ENCODE data around the gene CHRNG.

Gene CHRNG

DNA sequence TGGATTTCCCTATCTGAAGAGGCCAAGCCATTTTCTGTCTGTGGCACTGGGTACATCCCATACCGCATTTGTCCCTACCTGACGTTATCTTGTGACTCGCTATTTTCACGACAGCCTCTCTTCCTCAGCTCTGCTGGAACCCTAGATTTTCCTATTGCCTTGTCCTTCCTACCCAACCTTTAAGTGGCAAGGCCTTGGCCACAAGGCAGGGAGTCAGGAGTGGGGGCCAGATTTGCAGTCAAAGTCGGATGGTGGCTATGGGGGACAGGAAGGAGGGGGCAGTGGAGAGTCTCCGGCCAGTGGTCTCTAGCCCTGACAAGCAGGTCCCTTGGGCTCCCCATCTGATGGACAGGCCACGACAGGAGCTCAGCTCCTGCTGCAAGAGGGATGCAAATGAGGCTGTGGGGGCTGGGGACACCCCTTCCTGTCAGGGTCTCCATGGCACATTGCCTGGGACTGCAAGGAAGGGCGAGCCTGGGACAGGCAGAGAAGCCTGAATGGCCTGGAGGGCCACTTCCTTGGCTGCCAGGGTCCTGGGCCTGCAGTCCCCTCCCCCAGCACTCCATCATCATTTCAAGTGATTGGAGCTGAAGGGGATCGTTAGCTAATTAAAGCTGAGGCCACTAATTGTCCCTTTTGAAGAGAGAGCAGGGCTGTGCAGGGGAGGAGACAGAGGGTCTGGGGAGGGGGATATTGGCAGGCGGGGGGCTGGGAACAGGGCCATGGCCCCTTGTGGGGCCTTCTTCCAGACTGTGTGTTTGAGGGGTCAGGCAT is 45.6 kb upstream of the CHRNG start:
- TF ChIP-seq ZBTB7A (IDR thresholded peaks at IDR 0.05; ENCODE audit: low read depth) (no peak), NFIC (IDR thresholded peaks at IDR 0.05) (no peak), TEAD4 (IDR thresholded peaks at IDR 0.05) (no peak), FOXM1 (IDR thresholded peaks at IDR 0.05; ENCODE audit: borderline replicate concordance, low read depth) (no peak), TCF12 (IDR thresholded peaks at IDR 0.05; ENCODE audit: low read depth) (no peak), YY1 (IDR thresholded peaks at IDR 0.05; ENCODE audit: low read depth) (no peak), EP300 (IDR thresholded peaks at IDR 0.05; ENCODE audit: borderline replicate concordance) (no peak), MAX (IDR thresholded peaks at IDR 0.05) (no peak), EGR1 (IDR thresholded peaks at IDR 0.05) (no peak), CEBPB (IDR thresholded peaks at IDR 0.05) (no peak), CREB1 (IDR thresholded peaks at IDR 0.05; ENCODE audit: low read depth) (no peak), TAF1 (IDR thresholded peaks at IDR 0.05; ENCODE audit: low read depth) (no peak), RAD21 (IDR thresholded peaks at IDR 0.05; ENCODE audit: low read depth) (no peak)
- TF ChIP-seq, protein P1, sequence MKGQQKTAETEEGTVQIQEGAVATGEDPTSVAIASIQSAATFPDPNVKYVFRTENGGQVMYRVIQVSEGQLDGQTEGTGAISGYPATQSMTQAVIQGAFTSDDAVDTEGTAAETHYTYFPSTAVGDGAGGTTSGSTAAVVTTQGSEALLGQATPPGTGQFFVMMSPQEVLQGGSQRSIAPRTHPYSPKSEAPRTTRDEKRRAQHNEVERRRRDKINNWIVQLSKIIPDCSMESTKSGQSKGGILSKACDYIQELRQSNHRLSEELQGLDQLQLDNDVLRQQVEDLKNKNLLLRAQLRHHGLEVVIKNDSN (IDR thresholded peaks at IDR 0.05), result no peak
- TF ChIP-seq, protein P2, sequence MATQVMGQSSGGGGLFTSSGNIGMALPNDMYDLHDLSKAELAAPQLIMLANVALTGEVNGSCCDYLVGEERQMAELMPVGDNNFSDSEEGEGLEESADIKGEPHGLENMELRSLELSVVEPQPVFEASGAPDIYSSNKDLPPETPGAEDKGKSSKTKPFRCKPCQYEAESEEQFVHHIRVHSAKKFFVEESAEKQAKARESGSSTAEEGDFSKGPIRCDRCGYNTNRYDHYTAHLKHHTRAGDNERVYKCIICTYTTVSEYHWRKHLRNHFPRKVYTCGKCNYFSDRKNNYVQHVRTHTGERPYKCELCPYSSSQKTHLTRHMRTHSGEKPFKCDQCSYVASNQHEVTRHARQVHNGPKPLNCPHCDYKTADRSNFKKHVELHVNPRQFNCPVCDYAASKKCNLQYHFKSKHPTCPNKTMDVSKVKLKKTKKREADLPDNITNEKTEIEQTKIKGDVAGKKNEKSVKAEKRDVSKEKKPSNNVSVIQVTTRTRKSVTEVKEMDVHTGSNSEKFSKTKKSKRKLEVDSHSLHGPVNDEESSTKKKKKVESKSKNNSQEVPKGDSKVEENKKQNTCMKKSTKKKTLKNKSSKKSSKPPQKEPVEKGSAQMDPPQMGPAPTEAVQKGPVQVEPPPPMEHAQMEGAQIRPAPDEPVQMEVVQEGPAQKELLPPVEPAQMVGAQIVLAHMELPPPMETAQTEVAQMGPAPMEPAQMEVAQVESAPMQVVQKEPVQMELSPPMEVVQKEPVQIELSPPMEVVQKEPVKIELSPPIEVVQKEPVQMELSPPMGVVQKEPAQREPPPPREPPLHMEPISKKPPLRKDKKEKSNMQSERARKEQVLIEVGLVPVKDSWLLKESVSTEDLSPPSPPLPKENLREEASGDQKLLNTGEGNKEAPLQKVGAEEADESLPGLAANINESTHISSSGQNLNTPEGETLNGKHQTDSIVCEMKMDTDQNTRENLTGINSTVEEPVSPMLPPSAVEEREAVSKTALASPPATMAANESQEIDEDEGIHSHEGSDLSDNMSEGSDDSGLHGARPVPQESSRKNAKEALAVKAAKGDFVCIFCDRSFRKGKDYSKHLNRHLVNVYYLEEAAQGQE (IDR thresholded peaks at IDR 0.05; ENCODE audit: low read depth), result no peak

- TF ChIP-seq RAD21 (IDR thresholded peaks at IDR 0.05; ENCODE audit: low read depth), result no peak
- no peak for TF ChIP-seq NFIC (IDR thresholded peaks at IDR 0.05)
- no peak for TF ChIP-seq EGR1 (IDR thresholded peaks at IDR 0.05)
- TF ChIP-seq CEBPB (IDR thresholded peaks at IDR 0.05), result no peak
These were observed 45.0 kb upstream of the CHRNG start for GRCh38 chr2:232494542-232494941.

GRCh38 chr2:232495292-232495691 is 44.2 kb upstream of the CHRNG start:
- TF ChIP-seq YY1 (IDR thresholded peaks at IDR 0.05; ENCODE audit: low read depth), result no peak
- no peak for TF ChIP-seq MAX (IDR thresholded peaks at IDR 0.05)
- TF ChIP-seq CEBPB (IDR thresholded peaks at IDR 0.05), result no peak
- no peak for TF ChIP-seq RAD21 (IDR thresholded peaks at IDR 0.05; ENCODE audit: low read depth)
- no peak for TF ChIP-seq CREB1 (IDR thresholded peaks at IDR 0.05; ENCODE audit: low read depth)
- no peak for TF ChIP-seq TAF1 (IDR thresholded peaks at IDR 0.05; ENCODE audit: low read depth)
- no peak for TF ChIP-seq NFIC (IDR thresholded peaks at IDR 0.05)
- TF ChIP-seq, protein P1 (IDR thresholded peaks at IDR 0.05), result no peak
- TF ChIP-seq TEAD4 (IDR thresholded peaks at IDR 0.05), result no peak
- TF ChIP-seq TCF12 (IDR thresholded peaks at IDR 0.05; ENCODE audit: low read depth), result no peak
- TF ChIP-seq ZBTB7A (IDR thresholded peaks at IDR 0.05; ENCODE audit: low read depth), result no peak

DNA sequence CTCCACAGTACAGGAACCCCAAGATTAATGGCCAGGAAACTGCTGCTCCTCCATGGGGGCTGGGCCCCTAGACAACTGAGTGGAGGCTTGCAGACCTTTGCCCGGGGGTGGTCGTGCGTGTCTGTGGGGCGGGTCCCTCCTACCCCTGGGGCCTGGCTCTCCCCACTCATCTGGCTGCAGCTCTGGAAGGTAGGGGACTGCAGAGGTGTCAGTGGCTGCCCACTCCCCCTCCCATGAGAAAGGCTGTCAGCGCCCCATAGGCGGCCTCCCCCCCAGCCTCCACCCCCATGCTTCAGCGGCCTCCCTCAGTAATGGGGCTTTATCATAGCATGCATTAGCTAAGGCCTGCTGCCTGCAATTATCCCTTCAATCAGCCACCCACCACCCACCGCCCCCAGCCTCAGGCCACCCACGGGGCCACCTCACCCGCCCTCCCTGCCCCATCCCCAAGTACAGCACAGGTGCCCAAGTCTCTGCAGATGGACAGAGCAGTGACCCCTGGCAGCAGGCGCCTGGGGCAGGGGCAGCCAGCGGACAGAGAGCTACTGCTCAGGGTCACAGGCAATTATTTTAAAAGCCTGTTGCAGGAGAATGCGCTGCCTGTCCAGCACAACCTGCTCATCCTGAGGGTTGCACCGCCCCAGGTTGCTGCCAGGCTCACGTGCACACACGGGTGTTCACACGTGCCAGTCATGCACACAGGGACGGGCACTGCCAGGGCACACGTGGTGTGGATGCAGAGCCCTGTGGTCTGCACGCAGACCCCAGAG is 42.8 kb upstream of the CHRNG start:
- no peak for TF ChIP-seq CREB1 (IDR thresholded peaks at IDR 0.05; ENCODE audit: low read depth)
- TF ChIP-seq CEBPB (IDR thresholded peaks at IDR 0.05), result no peak
- TF ChIP-seq TAF1 (IDR thresholded peaks at IDR 0.05; ENCODE audit: low read depth), result no peak
- TF ChIP-seq YY1 (IDR thresholded peaks at IDR 0.05; ENCODE audit: low read depth), result no peak
- TF ChIP-seq ZBTB7A (IDR thresholded peaks at IDR 0.05; ENCODE audit: low read depth), result no peak
- TF ChIP-seq EGR1 (IDR thresholded peaks at IDR 0.05), result no peak
- no peak for TF ChIP-seq NFIC (IDR thresholded peaks at IDR 0.05)
- TF ChIP-seq EP300 (IDR thresholded peaks at IDR 0.05; ENCODE audit: borderline replicate concordance), result no peak
- TF ChIP-seq, protein P1 (IDR thresholded peaks at IDR 0.05), result no peak
- TF ChIP-seq FOXM1 (IDR thresholded peaks at IDR 0.05; ENCODE audit: borderline replicate concordance, low read depth), result no peak
- no peak for TF ChIP-seq TEAD4 (IDR thresholded peaks at IDR 0.05)
- no peak for TF ChIP-seq MAX (IDR thresholded peaks at IDR 0.05)
- no peak for TF ChIP-seq TCF12 (IDR thresholded peaks at IDR 0.05; ENCODE audit: low read depth)
- TF ChIP-seq RAD21 (IDR thresholded peaks at IDR 0.05; ENCODE audit: low read depth), result no peak
- TF ChIP-seq, protein P2 (IDR thresholded peaks at IDR 0.05; ENCODE audit: low read depth), result no peak
